Endothelial cell of umbilical vein (primary cell): ENCODE results near the gene ANKRD28. TPM values are rescaled to one million over a fixed set of nuclear protein-coding genes. Genes with fewer than 3 reads are reported as not detected.
"Not testable (repeated sequence)": the region's sequence is repeated elsewhere in the genome, so short reads cannot be mapped to it uniquely, and the experiment has no call there.

ENCODE experiments used
- BruUV-seq: library from RNA; stranded (reverse); fragments of 400-500 nt; replicated peaks from 2 replicates; lab custom pipeline; 2021; lab: Mats Ljungman, UMichigan
- CTCF ChIA-PET: fragments of 300-600, 350-600 bp; sonication (Branson Sonifier 250); formaldehyde crosslinking; loops from one replicate; lab custom pipeline; 2021; ENCODE audit warnings: antibody characterized with exemption, inconsistent platforms; lab: Charles Lee
- POLR2A ChIA-PET: fragments of 300-600, 350-600 bp; sonication (Branson Sonifier 250); formaldehyde crosslinking; loops from one replicate; lab custom pipeline; 2021; ENCODE audit warnings: antibody characterized with exemption, inconsistent platforms; lab: Charles Lee
- DNase-seq: peaks from one replicate; pipeline ENCODE4 v3.0.0-alpha.2; 2011; ENCODE audit warnings: low read depth, low spot score
- FAIRE-seq: peaks from 2 replicates; lab custom pipeline; 2011; peaks lifted over from hg19 to GRCh38; lab: Jason Lieb, UNC
- H2AFZ ChIP-seq: 2 replicates; pipeline ENCODE4 v1.6.0; 2012; ENCODE audit warnings: low read depth, low read length, control low read depth, inconsistent platforms
- H3K27ac ChIP-seq: 2 replicates; pipeline ENCODE4 v1.5.1; 2011; ENCODE audit warnings: low read depth, mild to moderate bottlenecking, control low read depth, low read length, moderate library complexity; ENCODE audit not compliant: insufficient read depth
- H3K27me3 ChIP-seq, 2 experiments: 2 replicates each; pipeline versions ENCODE4 v1.6.0 to v1.6.1; 2011; ENCODE audit warnings: low read length in 2 of 2, mixed read lengths in 1 of 2; ENCODE audit not compliant: control insufficient read depth in 2 of 2, insufficient read depth in 2 of 2
- H3K36me3 ChIP-seq, 2 experiments: 2 replicates in 1 of 2; 3 replicates in 1 of 2; pipeline ENCODE4 v1.5.1; 2011; ENCODE audit warnings: low read length in 2 of 2, mild to moderate bottlenecking in 1 of 2, moderate library complexity in 1 of 2; ENCODE audit not compliant: control insufficient read depth in 2 of 2, insufficient read depth in 2 of 2; ENCODE audit errors: extremely low read depth in 1 of 2
- H3K4me1 ChIP-seq: 3 replicates; pipeline ENCODE4 v1.5.1; 2011; ENCODE audit warnings: mild to moderate bottlenecking, low read length; ENCODE audit not compliant: control insufficient read depth, insufficient read depth; ENCODE audit errors: extremely low read depth
- H3K4me2 ChIP-seq: 2 replicates; pipeline ENCODE4 v1.6.1; 2011; ENCODE audit warnings: low read length, control low read depth, mixed read lengths; ENCODE audit not compliant: insufficient read depth
- H3K4me3 ChIP-seq, 3 experiments: fragments of 200-600 bp in 1 of 3; sonication (generic), shearing (Covaris generic) in 1 of 3; replicated peaks in 1 of 3; 2 replicates each; pipeline ENCODE4 v1.5.1; 2011 to 2016; ENCODE audit warnings: control low read depth in 3 of 3, low read length in 3 of 3, mild to moderate bottlenecking in 2 of 3, inconsistent platforms in 1 of 3, low read depth in 1 of 3, moderate library complexity in 1 of 3; ENCODE audit not compliant: insufficient read depth in 1 of 3
- H3K79me2 ChIP-seq: 2 replicates; pipeline ENCODE4 v1.6.0; 2012; ENCODE audit warnings: low read length, inconsistent platforms; ENCODE audit not compliant: control insufficient read depth, insufficient read depth
- H3K9ac ChIP-seq: replicated peaks from 2 replicates; pipeline ENCODE3; 2011; ENCODE audit warnings: low read length, control low read depth; ENCODE audit not compliant: insufficient read depth; ENCODE audit errors: extremely low read depth
- H3K9me1 ChIP-seq: replicated peaks from 3 replicates; pipeline ENCODE4 v1.6.0; 2011; ENCODE audit warnings: mild to moderate bottlenecking, low read length; ENCODE audit not compliant: control insufficient read depth, insufficient read depth; ENCODE audit errors: extremely low read depth
- H3K9me3 ChIP-seq: replicated peaks from 2 replicates; pipeline ENCODE4 v1.5.1; 2012; ENCODE audit warnings: low read length, inconsistent platforms; ENCODE audit not compliant: control insufficient read depth, insufficient read depth
- H4K20me1 ChIP-seq: replicated peaks from 2 replicates; pipeline ENCODE3; 2011; ENCODE audit warnings: mild to moderate bottlenecking, low read length; ENCODE audit not compliant: control insufficient read depth, insufficient read depth; ENCODE audit errors: extremely low read depth
- CTCF ChIP-seq, 2 donors: IDR thresholded peaks; 1 replicate in 1 of 2; 2 replicates in 1 of 2; pipeline ENCODE4 v1.5.1; 2011; ENCODE audit warnings: low read length in 2 of 2, mild to moderate bottlenecking in 2 of 2, moderate library complexity in 2 of 2, control low read depth in 1 of 2, inconsistent platforms in 1 of 2, low read depth in 1 of 2; ENCODE audit not compliant: insufficient read depth in 1 of 2; ENCODE audit errors: extremely low read depth in 1 of 2
- EZH2 ChIP-seq: IDR thresholded peaks from 2 replicates; pipeline ENCODE4 v1.6.1; 2012; ENCODE audit warnings: borderline replicate concordance, low read depth, mild to moderate bottlenecking, moderate library complexity, low read length, inconsistent platforms; ENCODE audit not compliant: severe bottlenecking
- FOS ChIP-seq: IDR thresholded peaks from 2 replicates; pipeline ENCODE4 v1.6.1; 2011; ENCODE audit warnings: mild to moderate bottlenecking, low read length, moderate library complexity, borderline replicate concordance; ENCODE audit not compliant: insufficient read depth
- GATA2 ChIP-seq: IDR thresholded peaks from 2 replicates; pipeline ENCODE4 v1.7.0; 2011; ENCODE audit warnings: low read depth, mild to moderate bottlenecking, moderate library complexity, mixed read lengths, low read length; ENCODE audit not compliant: insufficient read length, insufficient read depth
- JUN ChIP-seq: IDR thresholded peaks from 2 replicates; pipeline ENCODE4 v1.6.1; 2011; ENCODE audit warnings: borderline replicate concordance, low read depth; ENCODE audit not compliant: insufficient read length, insufficient read depth
- MYC ChIP-seq: IDR thresholded peaks from one replicate; pipeline ENCODE4 v1.6.1; 2011; ENCODE audit warnings: mild to moderate bottlenecking, low read depth, low read length
- POLR2A ChIP-seq: IDR thresholded peaks from 2 replicates; pipeline ENCODE4 v1.6.1; 2012; ENCODE audit warnings: low read depth, mild to moderate bottlenecking, control low read depth, low read length
- POLR2AphosphoS5 ChIP-seq: IDR thresholded peaks from 2 replicates; pipeline ENCODE4 v1.6.1; 2012; ENCODE audit warnings: low read depth, mild to moderate bottlenecking, control low read depth, low read length, moderate library complexity; ENCODE audit not compliant: insufficient read depth
- dilution Hi-C: fragments of 300-500 bp; cut with MboI; formaldehyde crosslinking; loops from one replicate; pipeline ENCODE4 v1.15.0; 2019; ENCODE audit warnings: low sequenced_read_pairs; ENCODE audit not compliant: extremely low pct_ligation_motif_present
- intact Hi-C: fragments of 100-400 bp; cut with micrococcal nuclease; formaldehyde crosslinking; loops from one replicate; pipeline ENCODE4 v1.10.0; 2022
- polyA plus RNA-seq, 4 experiments: library from polyadenylated mRNA; depleted of rRNA in 3 of 4; stranded (reverse) in 3 of 4; unstranded in 1 of 4; fragments of >200 nt; gene quantifications; 2 replicates each; pipeline versions ENCODE4 v1.2.1 to v1.2.3, GENCODE V29; 2011 to 2012; ENCODE audit warnings: missing spikeins in 1 of 4
- total RNA-seq: library from RNA; stranded (reverse); gene quantifications from 2 replicates; pipeline ENCODE4 v1.2.3, GENCODE V29; 2021
- TF ChIP-seq, protein P1 (sequence below): IDR thresholded peaks from 2 replicates; pipeline ENCODE4 v1.6.1; 2011; ENCODE audit not compliant: insufficient read depth, insufficient read length

ANKRD28 gene
- total and polyA plus RNA-seq, 2 donors (not counting 3 experiments of a cell fraction or from before 2014, with no cell fraction given) = 36.7 to 97.3 TPM

DNA sequence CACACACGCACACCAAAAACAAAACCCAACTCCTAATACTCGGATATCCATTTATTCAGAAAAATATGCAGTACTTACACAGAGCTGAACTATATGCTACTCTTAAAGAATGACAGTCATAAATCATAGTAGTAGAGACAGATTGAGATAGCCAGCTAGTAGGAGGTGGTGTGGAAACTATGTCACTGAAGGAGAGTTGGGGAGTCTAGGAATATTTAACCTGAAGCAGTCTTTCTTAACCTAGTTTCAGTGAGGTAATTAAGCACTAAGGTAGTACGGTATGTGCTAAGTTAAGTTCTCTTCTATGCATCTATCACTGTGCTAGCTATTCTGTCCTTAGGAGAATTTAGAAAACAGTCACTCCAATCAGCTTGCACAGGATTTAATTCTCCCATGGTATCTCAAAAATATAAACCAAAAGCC lies 54.2 kb downstream of the ANKRD28 start:
- ChIA-PET CTCF (interaction anchor here (1.2 to 1.5 kb wide), 3 partner anchors 9 to 68 kb away, joined by 3 to 5 read pairs (median 3); no protein-coding TSS in a partner anchor), POLR2A (interaction anchor here (0.6 kb wide), 1 partner anchor 317 kb away, joined by 5 read pairs; no protein-coding TSS in a partner anchor)
- Histone ChIP-seq H3K9me3 (no peaks in the 10 kb centered on the region), H3K9me1 (no peaks in the 10 kb centered on the region), H2AFZ (no peak overlapping the region), H3K4me2 (no peak overlapping the region), H3K4me1 (no peaks in the 10 kb centered on the region), H3K27me3 (no peaks in the 10 kb centered on the region), H3K27ac (no peak overlapping the region), H3K9ac (no peak overlapping the region), H4K20me1 (no peaks in the 10 kb centered on the region), H3K4me3 (no peak overlapping the region), H3K36me3 (no peaks in the 10 kb centered on the region), H3K79me2 (peaks cover 5% of the 10 kb centered on the region)
- dilution Hi-C loops = no loop called here
- no peak for FAIRE-seq
- intact Hi-C loops = no loop called here
- DNase-seq = no peak
- no TSS peak for BruUV-seq
- TF ChIP-seq, protein P1, sequence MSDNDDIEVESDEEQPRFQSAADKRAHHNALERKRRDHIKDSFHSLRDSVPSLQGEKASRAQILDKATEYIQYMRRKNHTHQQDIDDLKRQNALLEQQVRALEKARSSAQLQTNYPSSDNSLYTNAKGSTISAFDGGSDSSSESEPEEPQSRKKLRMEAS = no peak
- TF ChIP-seq MYC (no peak), EZH2 (no peak), FOS (no peak), GATA2 (no peak), JUN (no peak), POLR2A (no peak), CTCF (IDR thresholded peaks at IDR 0.05; ENCODE audit: extremely low read depth in 1 of 2, insufficient read depth in 1 of 2, low read depth in 1 of 2, low read length in 2 of 2) (no peak), POLR2AphosphoS5 (no peak)

GRCh38 chr3:15742236-15742635 lies 55.5 kb downstream of the ANKRD28 start:
- H3K4me3 ChIP-seq, H4K20me1 ChIP-seq, FAIRE-seq, H3K4me1 ChIP-seq, DNase-seq, H3K9me1 ChIP-seq, H2AFZ ChIP-seq, H3K27me3 ChIP-seq, intact Hi-C loops, dilution Hi-C loops, H3K79me2 ChIP-seq, POLR2A ChIA-PET, H3K9ac ChIP-seq, H3K27ac ChIP-seq, CTCF ChIA-PET, H3K4me2 ChIP-seq, H3K9me3 ChIP-seq, BruUV-seq, H3K36me3 ChIP-seq: not testable (repeated sequence)

DNA sequence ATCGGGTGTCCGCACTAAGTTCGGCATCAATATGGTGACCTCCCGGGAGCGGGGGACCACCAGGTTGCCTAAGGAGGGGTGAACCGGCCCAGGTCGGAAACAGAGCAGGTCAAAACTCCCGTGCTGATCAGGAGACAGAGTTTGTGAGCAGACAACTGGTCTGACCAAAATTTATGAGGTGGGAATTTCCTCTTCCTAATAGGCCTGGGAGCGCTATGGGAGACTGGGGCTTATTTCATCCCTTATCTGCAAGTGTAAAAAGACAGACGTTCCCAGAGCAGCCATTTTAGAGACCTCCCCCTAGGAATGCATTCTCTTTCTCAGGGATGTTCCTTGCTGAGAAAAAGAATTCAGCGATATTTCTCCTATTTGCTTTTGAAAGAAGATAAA lies 59.2 kb downstream of the ANKRD28 start:
- H2AFZ ChIP-seq, FAIRE-seq, DNase-seq, H3K36me3 ChIP-seq, intact Hi-C loops, CTCF ChIA-PET, H3K4me3 ChIP-seq, H3K27ac ChIP-seq, H3K4me2 ChIP-seq, H4K20me1 ChIP-seq, dilution Hi-C loops, H3K79me2 ChIP-seq, H3K27me3 ChIP-seq, H3K9ac ChIP-seq, POLR2A ChIA-PET, H3K9me1 ChIP-seq, BruUV-seq, H3K9me3 ChIP-seq: not testable (repeated sequence)
- peaks cover 13% of the 10 kb centered on the region for H3K4me1 ChIP-seq
